ENCODE data around the gene TIAM1. TPM values are rescaled to one million over a fixed set of nuclear protein-coding genes. Genes with fewer than 3 reads are reported as not detected.

Gene TIAM1
- polyA plus RNA-seq, 2 of the 4 experiments (the other 2 are of a cell fraction) = 0.23 to 0.40 TPM

DNA sequence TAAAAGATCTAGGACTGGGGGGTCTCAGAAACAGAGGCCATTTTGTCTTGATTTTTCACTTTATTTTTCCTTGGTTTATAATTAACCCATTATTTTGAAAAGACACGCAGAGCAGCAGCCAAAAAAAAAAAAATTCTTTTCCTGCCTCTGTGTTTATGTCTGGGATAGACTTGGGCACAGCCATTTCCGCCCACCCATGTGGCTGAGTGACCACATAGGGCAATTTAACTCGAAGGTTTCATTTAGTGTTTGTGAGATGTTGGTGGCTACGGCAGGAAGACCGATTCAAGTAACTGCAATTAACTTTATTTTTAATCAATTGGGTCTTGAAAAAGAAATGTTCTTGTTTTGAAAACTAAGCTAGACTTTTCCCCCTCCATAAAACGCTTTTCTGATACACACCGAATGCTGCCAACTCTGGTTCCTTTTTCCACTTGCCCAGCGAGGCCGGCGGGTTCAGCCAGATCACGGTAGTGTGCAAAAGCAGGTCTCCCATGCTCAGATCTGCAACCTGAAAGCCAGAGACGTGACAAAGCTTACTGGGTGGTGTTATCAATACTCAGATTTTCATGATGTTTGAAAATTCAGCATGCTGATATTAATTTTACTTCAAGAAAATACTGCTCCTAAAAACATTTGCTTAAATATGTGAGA lies 208.4 kb downstream of the TIAM1 start:
- CTCF ChIA-PET = no interaction called here
- FAIRE-seq = no peak

DNA sequence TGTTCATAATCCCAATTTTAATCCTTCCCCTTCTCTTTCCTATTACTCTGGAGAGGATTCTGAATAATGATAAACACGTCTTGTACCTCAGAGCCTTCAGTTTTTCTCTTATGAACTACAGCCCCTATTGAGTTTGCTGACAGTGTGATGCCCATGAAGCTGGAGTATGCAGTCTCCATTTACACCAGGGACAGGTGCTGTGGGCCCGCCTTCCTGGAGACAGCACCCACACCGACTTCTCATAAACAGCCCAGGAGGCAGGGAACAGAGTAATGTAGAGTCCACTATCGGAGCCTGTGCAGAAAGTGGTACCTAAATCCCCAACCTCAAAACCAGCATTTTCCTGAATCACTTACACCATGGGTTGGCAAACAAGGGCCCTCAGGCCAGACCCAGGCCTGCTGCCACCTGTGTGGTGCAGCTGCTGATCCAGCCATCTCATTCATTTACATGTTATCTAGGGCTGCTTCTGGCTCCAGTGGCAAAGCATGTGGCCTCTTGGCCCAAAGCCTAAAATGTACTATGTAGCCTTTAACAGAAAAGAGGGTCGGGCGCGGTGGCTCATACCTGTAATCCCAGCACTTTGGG lies 210.7 kb downstream of the TIAM1 start:
- Histone ChIP-seq H3K4me1 (no peaks in the 10 kb centered on the region), H3K4me3 (no peak overlapping the region), H3K27ac (no peak overlapping the region), H3K9me3 (no peaks in the 10 kb centered on the region), H3K4me2 (no peak overlapping the region)
- DNase-seq (ENCODE audit: low read depth in 1 of 2, low spot score in 1 of 2) = no peak
- CTCF ChIA-PET = no interaction called here
- POLR2A ChIA-PET = no interaction called here
- TF ChIP-seq FOXS1 (CRISPR knock-in tag; IDR thresholded peaks at IDR 0.05) (no peak), EHMT2 (IDR thresholded peaks at IDR 0.05; ENCODE audit: low read depth) (no peak), MAFK (IDR thresholded peaks at IDR 0.05; ENCODE audit: partially characterized antibody) (no peak), TFCP2L1 (CRISPR knock-in tag; IDR thresholded peaks at IDR 0.05) (no peak), SREBF2 (IDR thresholded peaks at IDR 0.05) (no peak), EHF (CRISPR knock-in tag; IDR thresholded peaks at IDR 0.05) (no peak), HOXB5 (CRISPR knock-in tag; IDR thresholded peaks at IDR 0.05) (no peak), POLR2A (IDR thresholded peaks at IDR 0.05; ENCODE audit: low read length) (no peak), JUN (IDR thresholded peaks at IDR 0.05) (no peak), RNF2 (IDR thresholded peaks at IDR 0.05; ENCODE audit: borderline replicate concordance, low read depth) (no peak), BHLHE40 (IDR thresholded peaks at IDR 0.05; ENCODE audit: low read depth, low read length) (no peak), FOSB (CRISPR knock-in tag; IDR thresholded peaks at IDR 0.05) (no peak), NR3C1 (IDR thresholded peaks at IDR 0.05) (no peak)
- TF ChIP-seq, protein P1, sequence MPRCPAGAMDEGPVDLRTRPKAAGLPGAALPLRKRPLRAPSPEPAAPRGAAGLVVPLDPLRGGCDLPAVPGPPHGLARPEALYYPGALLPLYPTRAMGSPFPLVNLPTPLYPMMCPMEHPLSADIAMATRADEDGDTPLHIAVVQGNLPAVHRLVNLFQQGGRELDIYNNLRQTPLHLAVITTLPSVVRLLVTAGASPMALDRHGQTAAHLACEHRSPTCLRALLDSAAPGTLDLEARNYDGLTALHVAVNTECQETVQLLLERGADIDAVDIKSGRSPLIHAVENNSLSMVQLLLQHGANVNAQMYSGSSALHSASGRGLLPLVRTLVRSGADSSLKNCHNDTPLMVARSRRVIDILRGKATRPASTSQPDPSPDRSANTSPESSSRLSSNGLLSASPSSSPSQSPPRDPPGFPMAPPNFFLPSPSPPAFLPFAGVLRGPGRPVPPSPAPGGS (IDR thresholded peaks at IDR 0.05) = no peak
- TF ChIP-seq, protein P2, sequence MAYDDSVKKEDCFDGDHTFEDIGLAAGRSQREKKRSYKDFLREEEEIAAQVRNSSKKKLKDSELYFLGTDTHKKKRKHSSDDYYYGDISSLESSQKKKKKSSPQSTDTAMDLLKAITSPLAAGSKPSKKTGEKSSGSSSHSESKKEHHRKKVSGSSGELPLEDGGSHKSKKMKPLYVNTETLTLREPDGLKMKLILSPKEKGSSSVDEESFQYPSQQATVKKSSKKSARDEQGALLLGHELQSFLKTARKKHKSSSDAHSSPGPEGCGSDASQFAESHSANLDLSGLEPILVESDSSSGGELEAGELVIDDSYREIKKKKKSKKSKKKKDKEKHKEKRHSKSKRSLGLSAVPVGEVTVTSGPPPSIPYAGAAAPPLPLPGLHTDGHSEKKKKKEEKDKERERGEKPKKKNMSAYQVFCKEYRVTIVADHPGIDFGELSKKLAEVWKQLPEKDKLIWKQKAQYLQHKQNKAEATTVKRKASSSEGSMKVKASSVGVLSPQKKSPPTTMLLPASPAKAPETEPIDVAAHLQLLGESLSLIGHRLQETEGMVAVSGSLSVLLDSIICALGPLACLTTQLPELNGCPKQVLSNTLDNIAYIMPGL (CRISPR knock-in tag; IDR thresholded peaks at IDR 0.05; ENCODE audit: borderline replicate concordance) = no peak
- TF ChIP-seq, protein P3, sequence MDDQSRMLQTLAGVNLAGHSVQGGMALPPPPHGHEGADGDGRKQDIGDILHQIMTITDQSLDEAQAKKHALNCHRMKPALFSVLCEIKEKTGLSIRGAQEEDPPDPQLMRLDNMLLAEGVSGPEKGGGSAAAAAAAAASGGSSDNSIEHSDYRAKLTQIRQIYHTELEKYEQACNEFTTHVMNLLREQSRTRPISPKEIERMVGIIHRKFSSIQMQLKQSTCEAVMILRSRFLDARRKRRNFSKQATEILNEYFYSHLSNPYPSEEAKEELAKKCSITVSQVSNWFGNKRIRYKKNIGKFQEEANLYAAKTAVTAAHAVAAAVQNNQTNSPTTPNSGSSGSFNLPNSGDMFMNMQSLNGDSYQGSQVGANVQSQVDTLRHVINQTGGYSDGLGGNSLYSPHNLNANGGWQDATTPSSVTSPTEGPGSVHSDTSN (IDR thresholded peaks at IDR 0.05) = no peak
- ATAC-seq = no peak
- no peak for FAIRE-seq
- WGBS (ENCODE audit: missing lambda C conversion rate) = 50% methylated on average over 7 of the region's 7 CpGs

More for the DNA sequence above, 208.4 kb downstream of the TIAM1 start:
- no peak for DNase-seq (ENCODE audit: low read depth in 1 of 2, low spot score in 1 of 2)
- WGBS (ENCODE audit: missing lambda C conversion rate) = 26% methylated on average over 12 of the region's 12 CpGs
- no peaks in the 10 kb centered on the region for H3K4me1 ChIP-seq
- no peak overlapping the region for H3K4me2 ChIP-seq
- H3K9me3 ChIP-seq = no peaks in the 10 kb centered on the region
- TF ChIP-seq, protein P4, sequence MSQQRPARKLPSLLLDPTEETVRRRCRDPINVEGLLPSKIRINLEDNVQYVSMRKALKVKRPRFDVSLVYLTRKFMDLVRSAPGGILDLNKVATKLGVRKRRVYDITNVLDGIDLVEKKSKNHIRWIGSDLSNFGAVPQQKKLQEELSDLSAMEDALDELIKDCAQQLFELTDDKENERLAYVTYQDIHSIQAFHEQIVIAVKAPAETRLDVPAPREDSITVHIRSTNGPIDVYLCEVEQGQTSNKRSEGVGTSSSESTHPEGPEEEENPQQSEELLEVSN (IDR thresholded peaks at IDR 0.05; ENCODE audit: borderline replicate concordance, low read depth) = no peak
- TF ChIP-seq, protein P5, sequence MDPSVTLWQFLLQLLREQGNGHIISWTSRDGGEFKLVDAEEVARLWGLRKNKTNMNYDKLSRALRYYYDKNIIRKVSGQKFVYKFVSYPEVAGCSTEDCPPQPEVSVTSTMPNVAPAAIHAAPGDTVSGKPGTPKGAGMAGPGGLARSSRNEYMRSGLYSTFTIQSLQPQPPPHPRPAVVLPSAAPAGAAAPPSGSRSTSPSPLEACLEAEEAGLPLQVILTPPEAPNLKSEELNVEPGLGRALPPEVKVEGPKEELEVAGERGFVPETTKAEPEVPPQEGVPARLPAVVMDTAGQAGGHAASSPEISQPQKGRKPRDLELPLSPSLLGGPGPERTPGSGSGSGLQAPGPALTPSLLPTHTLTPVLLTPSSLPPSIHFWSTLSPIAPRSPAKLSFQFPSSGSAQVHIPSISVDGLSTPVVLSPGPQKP (IDR thresholded peaks at IDR 0.05; ENCODE audit: low read depth, low read length) = no peak
- TF ChIP-seq MYC (IDR thresholded peaks at IDR 0.05; ENCODE audit: borderline replicate concordance, low read length) = no peak
- TF ChIP-seq, protein P1 (IDR thresholded peaks at IDR 0.05) = no peak
- no peak for TF ChIP-seq HDAC2 (IDR thresholded peaks at IDR 0.05)
- no peak for TF ChIP-seq MAFK (IDR thresholded peaks at IDR 0.05; ENCODE audit: partially characterized antibody)
- TF ChIP-seq ZNF302 (CRISPR knock-in tag; IDR thresholded peaks at IDR 0.05) = no peak
- no peak for TF ChIP-seq RAD21 (conservative IDR thresholded peaks at IDR 0.05 in 1 of 2, IDR thresholded peaks at IDR 0.05 in 1 of 2)
- ATAC-seq = no peak
- no peak overlapping the region for H3K27ac ChIP-seq
- POLR2A ChIA-PET = no interaction called here
- no peak overlapping the region for H3K4me3 ChIP-seq
